HUES6 (cell line): ENCODE results near the gene CNDP1.
"Not testable (repeated sequence)": the region's sequence is repeated elsewhere in the genome, so short reads cannot be mapped to it uniquely, and the experiment has no call there.

Source experiments
- H3K27ac ChIP-seq: 2 replicates; pipeline ENCODE4 v1.7.0; 2013; ENCODE audit warnings: low read depth, mild to moderate bottlenecking, low read length, inconsistent platforms
- H3K27me3 ChIP-seq: 2 replicates; pipeline ENCODE4 v1.6.1; 2013; ENCODE audit warnings: low read length; ENCODE audit not compliant: control insufficient read depth, insufficient read depth
- H3K36me3 ChIP-seq: 2 replicates; pipeline ENCODE4 v1.6.1; 2013; ENCODE audit warnings: low read length; ENCODE audit not compliant: control insufficient read depth, insufficient read depth
- H3K4me1 ChIP-seq: 2 replicates; pipeline ENCODE4 v1.6.1; 2013; ENCODE audit warnings: low read length; ENCODE audit not compliant: control insufficient read depth, insufficient read depth
- H3K4me3 ChIP-seq: 2 replicates; pipeline ENCODE4 v1.5.1; 2013; ENCODE audit warnings: low read depth, low read length
- H3K9ac ChIP-seq: one replicate; pipeline ENCODE4 v1.6.1; 2013; ENCODE audit warnings: mild to moderate bottlenecking, low read length
- H3K9me3 ChIP-seq: 2 replicates; pipeline ENCODE4 v1.6.1; 2013; ENCODE audit warnings: low read depth, low read length; ENCODE audit not compliant: control insufficient read depth, insufficient read depth

CNDP1 gene

GRCh38 chr18:74522635-74523548, 11.4 kb upstream of the CNDP1 start:
- H3K4me1 ChIP-seq = no peaks in the 10 kb centered on the region
- H3K9ac ChIP-seq = no peak overlapping the region
- peaks cover 42% of the 10 kb centered on the region for H3K36me3 ChIP-seq
- no peak overlapping the region for H3K4me3 ChIP-seq
- no peak overlapping the region for H3K27ac ChIP-seq
- H3K27me3 ChIP-seq = no peaks in the 10 kb centered on the region
- H3K9me3 ChIP-seq = peaks cover 7% of the 10 kb centered on the region; the same call in 1 of the 2 replicates

GRCh38 chr18:74524097-74524496, 10.2 kb upstream of the CNDP1 start:
- Histone ChIP-seq H3K4me3 (no peak overlapping the region), H3K27me3 (no peaks in the 10 kb centered on the region), H3K9me3 (peaks cover 7% of the 10 kb centered on the region; the same call in 1 of the 2 replicates), H3K36me3 (peaks cover 32% of the 10 kb centered on the region), H3K27ac (no peak overlapping the region), H3K4me1 (no peaks in the 10 kb centered on the region), H3K9ac (no peak overlapping the region)

- H3K4me3 ChIP-seq, H3K9me3 ChIP-seq: not testable (repeated sequence)
Measured at GRCh38 chr18:74524915-74525314, 9.4 kb upstream of the CNDP1 start.

GRCh38 chr18:74525741-74526140, 8.6 kb upstream of the CNDP1 start:
- peaks cover 15% of the 10 kb centered on the region for H3K36me3 ChIP-seq
- no peaks in the 10 kb centered on the region for H3K4me1 ChIP-seq

More at GRCh38 chr18:74524915-74525314, 9.4 kb upstream of the CNDP1 start:
- peaks cover 24% of the 10 kb centered on the region for H3K36me3 ChIP-seq
- not testable (repeated sequence) for H3K9ac ChIP-seq, H3K4me1 ChIP-seq, H3K27ac ChIP-seq, H3K27me3 ChIP-seq

GRCh38 chr18:74526488-74526887, 7.8 kb upstream of the CNDP1 start:
- Histone ChIP-seq H3K4me1 (no peaks in the 10 kb centered on the region), H3K4me3 (no peak overlapping the region), H3K27ac (no peak overlapping the region), H3K9ac (no peak overlapping the region), H3K27me3 (0 out of 2 replicates have a peak, but pooled peaks cover 4% of the 10 kb centered on the region), H3K9me3 (peaks cover 7% of the 10 kb centered on the region; the same call in 1 of the 2 replicates), H3K36me3 (peaks cover 8% of the 10 kb centered on the region)

More at GRCh38 chr18:74525741-74526140, 8.6 kb upstream of the CNDP1 start:
- no peak overlapping the region for H3K9ac ChIP-seq
- H3K4me3 ChIP-seq = no peak overlapping the region
- no peaks in the 10 kb centered on the region for H3K27me3 ChIP-seq
- no peak overlapping the region for H3K27ac ChIP-seq
- peaks cover 7% of the 10 kb centered on the region; the same call in 1 of the 2 replicates for H3K9me3 ChIP-seq

GRCh38 chr18:74528478-74528877, 5.8 kb upstream of the CNDP1 start:
- H3K9ac ChIP-seq = no peak overlapping the region
- H3K36me3 ChIP-seq = no peaks in the 10 kb centered on the region
- H3K27ac ChIP-seq = no peak overlapping the region
- H3K9me3 ChIP-seq = no peaks in the 10 kb centered on the region
- H3K4me1 ChIP-seq = no peaks in the 10 kb centered on the region
- 0 out of 2 replicates have a peak, but pooled peaks cover 4% of the 10 kb centered on the region for H3K27me3 ChIP-seq
- H3K4me3 ChIP-seq = no peak overlapping the region

- Histone ChIP-seq H3K9me3 (no peaks in the 10 kb centered on the region), H3K4me1 (no peaks in the 10 kb centered on the region), H3K27me3 (0 out of 2 replicates have a peak, but pooled peaks cover 4% of the 10 kb centered on the region), H3K9ac (no peak overlapping the region), H3K27ac (no peak overlapping the region), H3K4me3 (no peak overlapping the region), H3K36me3 (no peaks in the 10 kb centered on the region)
Measured at GRCh38 chr18:74528913-74529312, 5.4 kb upstream of the CNDP1 start.

GRCh38 chr18:74529378-74529777, 4.9 kb upstream of the CNDP1 start:
- Histone ChIP-seq H3K4me1 (no peaks in the 10 kb centered on the region), H3K27ac (no peak overlapping the region), H3K4me3 (no peak overlapping the region), H3K36me3 (no peaks in the 10 kb centered on the region), H3K27me3 (0 out of 2 replicates have a peak, but pooled peaks cover 4% of the 10 kb centered on the region), H3K9ac (no peak overlapping the region), H3K9me3 (no peaks in the 10 kb centered on the region)

- Histone ChIP-seq H3K4me3 (no peak overlapping the region), H3K9ac (no peak overlapping the region), H3K27ac (no peak overlapping the region), H3K9me3 (no peaks in the 10 kb centered on the region), H3K27me3 (0 out of 2 replicates have a peak, but pooled peaks cover 4% of the 10 kb centered on the region), H3K36me3 (no peaks in the 10 kb centered on the region), H3K4me1 (no peaks in the 10 kb centered on the region)
Measured at GRCh38 chr18:74529811-74530583, 4.3 kb upstream of the CNDP1 start.

GRCh38 chr18:74530584-74530862, 3.8 kb upstream of the CNDP1 start:
- H3K27me3 ChIP-seq = 0 out of 2 replicates have a peak, but pooled peaks cover 4% of the 10 kb centered on the region
- H3K9me3 ChIP-seq = no peaks in the 10 kb centered on the region
- H3K27ac ChIP-seq = no peak overlapping the region
- H3K36me3 ChIP-seq = no peaks in the 10 kb centered on the region
- no peaks in the 10 kb centered on the region for H3K4me1 ChIP-seq
- no peak overlapping the region for H3K4me3 ChIP-seq
- H3K9ac ChIP-seq = no peak overlapping the region

GRCh38 chr18:74531043-74531442, 3.3 kb upstream of the CNDP1 start:
- H3K9me3 ChIP-seq = no peaks in the 10 kb centered on the region

More at GRCh38 chr18:74531043-74531442, 3.3 kb upstream of the CNDP1 start:
- Histone ChIP-seq H3K4me1 (no peaks in the 10 kb centered on the region), H3K4me3 (no peak overlapping the region), H3K27me3 (0 out of 2 replicates have a peak, but pooled peaks cover 4% of the 10 kb centered on the region), H3K9ac (no peak overlapping the region), H3K36me3 (no peaks in the 10 kb centered on the region), H3K27ac (no peak overlapping the region)
